ENCODE data around the gene SCAI.
A peak's percentile ranks its signal among the peaks of the same experiment; 100 is the strongest.

The SCAI gene

GRCh38 chr9:125161284-125161918 is 18.1 kb upstream of the SCAI start:
- peak; percentile 81 for DNase-seq (ENCODE audit: low read depth)
- no peak for TF ChIP-seq CTCF (conservative IDR thresholded peaks at IDR 0.05; ENCODE audit: low read length)
- H3K4me3 ChIP-seq (ENCODE audit: low read length): no peak overlapping the region

DNA sequence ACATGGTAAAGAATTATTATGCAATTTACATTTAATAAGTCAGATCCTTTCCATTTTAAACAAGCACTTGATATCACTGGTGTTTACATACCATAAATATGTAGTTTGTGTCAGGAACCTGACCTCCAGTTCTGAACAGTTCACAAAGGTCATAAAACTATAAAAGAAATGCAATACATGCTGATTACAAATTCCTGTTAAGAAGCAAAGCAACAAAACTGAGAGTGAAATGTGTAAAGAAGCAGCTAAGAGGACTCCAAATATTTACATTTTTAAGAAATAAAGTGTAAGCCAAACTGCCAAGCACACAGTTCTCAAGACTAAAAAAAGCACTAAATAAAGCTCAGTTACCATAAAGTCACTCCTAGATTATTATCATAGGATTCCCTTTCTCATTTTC is 17.4 kb upstream of the SCAI start:
- H3K4me3 ChIP-seq (ENCODE audit: low read length): no peak overlapping the region; the same call in 1 of the 2 replicates
- TF ChIP-seq CTCF (conservative IDR thresholded peaks at IDR 0.05; ENCODE audit: low read length): no peak
- no peak for DNase-seq (ENCODE audit: low read depth)

- TF ChIP-seq CTCF (conservative IDR thresholded peaks at IDR 0.05; ENCODE audit: low read length): no peak
- DNase-seq (ENCODE audit: low read depth): no peak
- H3K4me3 ChIP-seq (ENCODE audit: low read length): no peak overlapping the region
Measured at GRCh38 chr9:125156551-125156950, 13.2 kb upstream of the SCAI start.

DNA sequence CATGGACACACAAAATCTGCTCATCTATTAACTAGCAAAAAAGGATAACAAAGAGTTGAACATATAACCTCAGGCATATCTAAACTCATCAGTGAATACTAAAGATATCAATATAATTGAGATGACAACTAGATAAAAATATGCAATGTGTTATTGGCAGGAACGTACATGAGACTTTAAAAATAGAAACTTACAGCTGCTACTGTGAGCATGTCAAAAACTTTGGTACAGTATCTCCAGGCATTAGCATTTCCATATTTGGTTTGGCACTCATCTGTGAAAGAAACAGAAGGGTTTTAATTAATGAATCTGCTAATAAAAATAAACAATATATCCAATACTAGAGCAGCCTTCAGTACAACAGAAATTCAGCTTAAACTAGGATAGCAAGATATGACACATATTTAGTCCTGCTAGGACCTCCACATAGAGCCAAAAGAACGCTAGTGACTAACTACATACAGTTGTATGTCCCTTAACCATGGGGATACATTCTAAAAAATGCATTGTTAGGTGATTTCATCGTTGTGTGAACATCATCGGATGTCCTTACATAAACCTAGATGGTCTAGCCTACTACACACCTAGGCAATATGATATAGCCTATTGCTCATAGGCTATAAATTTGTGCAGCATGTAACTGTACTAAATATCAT is 10.5 kb upstream of the SCAI start:
- DNase-seq (ENCODE audit: low read depth): no peak
- H3K4me3 ChIP-seq (ENCODE audit: low read length): no peak overlapping the region
- no peak for TF ChIP-seq CTCF (conservative IDR thresholded peaks at IDR 0.05; ENCODE audit: low read length)

DNA sequence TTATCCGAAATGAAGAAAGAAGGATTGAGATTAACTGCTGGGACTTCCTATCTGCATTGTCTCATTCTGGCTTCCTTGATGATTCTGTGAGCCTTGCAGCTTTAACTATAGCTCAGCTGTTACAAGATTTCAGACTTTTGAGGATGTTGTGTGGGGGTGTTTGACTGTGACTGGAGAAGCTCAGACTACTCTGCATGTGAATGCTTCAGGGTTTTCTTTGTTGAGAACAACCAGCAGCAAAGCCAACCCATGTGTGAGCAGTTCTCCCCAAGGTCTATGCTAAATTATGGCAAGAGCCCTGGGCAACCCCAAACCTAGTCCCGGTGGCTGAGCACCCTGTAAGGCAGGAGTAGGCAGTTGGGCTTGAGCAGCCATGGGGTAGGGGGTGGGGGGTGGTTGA is 8.4 kb upstream of the SCAI start:
- no peak for TF ChIP-seq CTCF (conservative IDR thresholded peaks at IDR 0.05; ENCODE audit: low read length)
- DNase-seq (ENCODE audit: low read depth): no peak
- H3K4me3 ChIP-seq (ENCODE audit: low read length): no peak overlapping the region

- no peak for DNase-seq (ENCODE audit: low read depth)
- no peak for TF ChIP-seq CTCF (conservative IDR thresholded peaks at IDR 0.05; ENCODE audit: low read length)
- H3K4me3 ChIP-seq (ENCODE audit: low read length): no peak overlapping the region
Measured at GRCh38 chr9:125150349-125151245, 7.3 kb upstream of the SCAI start.
